ENCODE data around the gene EVA1A. TPM values are rescaled to one million over a fixed set of nuclear protein-coding genes. Genes with fewer than 3 reads are reported as not detected.

The EVA1A gene
- total and polyA plus RNA-seq, 2 of the 8 experiments (the other 6 are each of a cell fraction or from before 2014, with no cell fraction given), result 2.4 to 4.3 TPM

DNA sequence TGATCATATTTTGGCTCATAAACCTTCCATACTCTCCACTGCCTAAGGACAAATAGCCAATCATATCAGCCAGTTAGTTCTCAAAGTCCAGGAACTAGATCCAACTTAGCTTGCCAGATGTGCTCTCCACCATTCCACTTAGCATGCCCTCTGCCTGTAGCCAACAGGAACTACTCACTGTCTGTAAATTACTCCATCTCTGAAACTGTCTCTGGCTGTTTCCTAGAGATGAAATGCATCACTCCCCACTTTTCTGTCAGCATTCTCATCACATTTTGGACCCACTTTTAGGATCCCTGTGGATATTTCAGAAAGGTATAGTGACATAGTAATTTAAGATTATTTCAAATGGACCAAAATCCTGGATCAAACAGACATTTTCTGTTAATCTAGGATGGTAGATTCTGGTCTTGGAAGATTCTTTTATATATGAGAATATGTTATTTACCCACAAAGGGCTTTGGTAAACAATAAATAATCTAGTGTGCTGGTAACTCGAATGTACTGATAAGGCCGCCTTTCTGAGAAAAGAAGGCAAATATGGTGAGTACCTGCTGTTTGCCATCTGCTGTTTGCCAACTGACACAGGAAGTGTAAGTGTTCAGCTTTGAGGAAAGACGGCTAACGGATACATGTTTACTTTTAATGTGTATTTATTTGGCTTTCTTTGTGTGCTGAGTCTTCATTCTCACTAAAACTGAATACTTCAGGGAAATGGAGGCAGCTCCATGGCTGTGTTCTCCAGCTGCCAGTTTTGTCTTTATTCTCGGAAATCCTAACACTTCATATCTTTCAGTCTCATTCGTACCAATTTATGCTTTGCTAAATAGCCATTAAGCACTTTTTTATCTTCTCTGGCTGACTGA, 79.5 kb downstream of the EVA1A start:
- H4K20me1 ChIP-seq (replicated peaks in 1 of 2; ENCODE audit: control insufficient read depth in 1 of 2, insufficient read depth in 2 of 2, low read length in 2 of 2), result no peaks in the 10 kb centered on the region
- no peak overlapping the region for H2BK15ac ChIP-seq (ENCODE audit: low read length)
- ChIA-PET CTCF (ENCODE audit: partially characterized antibody) (interaction anchor here (0.7 to 10.5 kb wide), 14 partner anchors 9 to 138 kb away, joined by 3 to 77 read pairs (median 4); no protein-coding TSS in a partner anchor), POLR2A (ENCODE audit: partially characterized antibody) (interaction anchor here (1.2 kb wide), 1 partner anchor 127 kb away, joined by 3 read pairs; no protein-coding TSS in a partner anchor)
- H3K14ac ChIP-seq (ENCODE audit: insufficient read length), result no peak overlapping the region
- H2BK20ac ChIP-seq (ENCODE audit: low read length), result no peak overlapping the region
- H3K18ac ChIP-seq (ENCODE audit: extremely low read depth, low read length), result no peak overlapping the region
- TF ChIP-seq RAD21 (IDR thresholded peaks at IDR 0.05 in 1 of 2, conservative IDR thresholded peaks at IDR 0.05 in 1 of 2; ENCODE audit: low read depth in 2 of 2, low read length in 2 of 2), result peak; percentile 20 to 47; a peak in 3 of 4 replicates
- TF ChIP-seq, protein P1, sequence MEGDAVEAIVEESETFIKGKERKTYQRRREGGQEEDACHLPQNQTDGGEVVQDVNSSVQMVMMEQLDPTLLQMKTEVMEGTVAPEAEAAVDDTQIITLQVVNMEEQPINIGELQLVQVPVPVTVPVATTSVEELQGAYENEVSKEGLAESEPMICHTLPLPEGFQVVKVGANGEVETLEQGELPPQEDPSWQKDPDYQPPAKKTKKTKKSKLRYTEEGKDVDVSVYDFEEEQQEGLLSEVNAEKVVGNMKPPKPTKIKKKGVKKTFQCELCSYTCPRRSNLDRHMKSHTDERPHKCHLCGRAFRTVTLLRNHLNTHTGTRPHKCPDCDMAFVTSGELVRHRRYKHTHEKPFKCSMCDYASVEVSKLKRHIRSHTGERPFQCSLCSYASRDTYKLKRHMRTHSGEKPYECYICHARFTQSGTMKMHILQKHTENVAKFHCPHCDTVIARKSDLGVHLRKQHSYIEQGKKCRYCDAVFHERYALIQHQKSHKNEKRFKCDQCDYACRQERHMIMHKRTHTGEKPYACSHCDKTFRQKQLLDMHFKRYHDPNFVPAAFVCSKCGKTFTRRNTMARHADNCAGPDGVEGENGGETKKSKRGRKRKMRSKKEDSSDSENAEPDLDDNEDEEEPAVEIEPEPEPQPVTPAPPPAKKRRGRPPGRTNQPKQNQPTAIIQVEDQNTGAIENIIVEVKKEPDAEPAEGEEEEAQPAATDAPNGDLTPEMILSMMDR (IDR thresholded peaks at IDR 0.05; ENCODE audit: control extremely low read depth in 1 of 3, insufficient read depth in 1 of 3, low read depth in 1 of 3, low read length in 3 of 3), result peak in 2 of 3 experiments; percentile 33 to 69; a peak in 3 of 4 replicates
- TF ChIP-seq, protein P2, sequence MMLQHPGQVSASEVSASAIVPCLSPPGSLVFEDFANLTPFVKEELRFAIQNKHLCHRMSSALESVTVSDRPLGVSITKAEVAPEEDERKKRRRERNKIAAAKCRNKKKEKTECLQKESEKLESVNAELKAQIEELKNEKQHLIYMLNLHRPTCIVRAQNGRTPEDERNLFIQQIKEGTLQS (IDR thresholded peaks at IDR 0.05; ENCODE audit: insufficient read depth, low read depth, low read length), result no peak
- DNase-seq (ENCODE audit: low read depth in 1 of 2, low spot score in 2 of 2) (no peak), FAIRE-seq (peak; percentile 32)
- H2AFZ ChIP-seq (ENCODE audit: low read length), result no peak overlapping the region
- H3K27ac ChIP-seq (ENCODE audit: low read depth, low read length), result no peak overlapping the region
- H4K91ac ChIP-seq (replicated peaks; ENCODE audit: insufficient read length, low read length), result no peak overlapping the region
- H3K4me2 ChIP-seq (ENCODE audit: insufficient read depth in 1 of 2, low read depth in 2 of 2, low read length in 2 of 2), result no peak overlapping the region
- no peak overlapping the region for H4K8ac ChIP-seq (ENCODE audit: extremely low read depth, insufficient read depth, low read length)
- no peak overlapping the region for H2AK5ac ChIP-seq (ENCODE audit: low read depth, low read length)
- no peak overlapping the region for H3K9ac ChIP-seq (replicated peaks in 1 of 4; ENCODE audit: extremely low read depth in 1 of 4, low read depth in 3 of 4, low read length in 3 of 4)
- H3K4me3 ChIP-seq (ENCODE audit: extremely low read depth in 1 of 4, insufficient read depth in 2 of 4, low read depth in 3 of 4, low read length in 4 of 4), result no peak overlapping the region
- no peaks in the 10 kb centered on the region for H3K36me3 ChIP-seq (ENCODE audit: control insufficient read depth in 2 of 4, insufficient read depth in 4 of 4, low read length in 3 of 4)
- H3K9me3 ChIP-seq (ENCODE audit: insufficient read depth in 2 of 2, low read depth in 1 of 2, low read length in 1 of 2), result no peaks in the 10 kb centered on the region
- no peak overlapping the region for H2BK12ac ChIP-seq (ENCODE audit: low read depth, low read length)
- H3K4me1 ChIP-seq (replicated peaks in 1 of 4; ENCODE audit: control insufficient read depth in 3 of 4, insufficient read depth in 4 of 4, low read length in 3 of 4), result peaks cover 0 to 4% (median 0%) of the 10 kb centered on the region in 4 experiments; a peak in 1 of 7 replicates
- H3K79me2 ChIP-seq (ENCODE audit: control insufficient read depth in 1 of 2, insufficient read depth in 2 of 2, low read length in 2 of 2), result no peaks in the 10 kb centered on the region
- no peaks in the 10 kb centered on the region for H3K79me1 ChIP-seq (ENCODE audit: low read depth, low read length)
- no peaks in the 10 kb centered on the region for H3K27me3 ChIP-seq (replicated peaks in 1 of 4; ENCODE audit: control insufficient read depth in 3 of 4, extremely low read depth in 1 of 4, insufficient read depth in 3 of 4, low read length in 3 of 4)
- H2BK120ac ChIP-seq (replicated peaks; ENCODE audit: low read depth, low read length), result no peak overlapping the region
- H3K23ac ChIP-seq (ENCODE audit: insufficient read length), result no peak overlapping the region
- H4K5ac ChIP-seq (ENCODE audit: insufficient read length, low read depth, low read length), result no peak overlapping the region
- WGBS, 2 experiments (ENCODE audit: extremely low coverage in 1 of 2, insufficient coverage in 1 of 2, insufficient read length in 1 of 2, insufficient replicate concordance in 2 of 2, low coverage in 1 of 2, low lambda C conversion rate in 2 of 2, missing lambda C conversion rate in 1 of 2), result 96% methylated on average over 6 of the region's 6 CpGs; no CpG with 5 or more reads in 1 of the 2 experiments
- H2BK5ac ChIP-seq (ENCODE audit: low read depth, low read length), result no peak overlapping the region
- H3K23me2 ChIP-seq (ENCODE audit: low read depth, low read length), result no peaks in the 10 kb centered on the region
- no peak overlapping the region for H3K56ac ChIP-seq (replicated peaks; ENCODE audit: insufficient read length, low read depth, low read length)
- H3K4ac ChIP-seq (replicated peaks; ENCODE audit: insufficient read length, low read depth, low read length), result no peak overlapping the region

Data from H1 (cell line).